ENCODE measurements around the gene GBE1.

Gene GBE1

DNA sequence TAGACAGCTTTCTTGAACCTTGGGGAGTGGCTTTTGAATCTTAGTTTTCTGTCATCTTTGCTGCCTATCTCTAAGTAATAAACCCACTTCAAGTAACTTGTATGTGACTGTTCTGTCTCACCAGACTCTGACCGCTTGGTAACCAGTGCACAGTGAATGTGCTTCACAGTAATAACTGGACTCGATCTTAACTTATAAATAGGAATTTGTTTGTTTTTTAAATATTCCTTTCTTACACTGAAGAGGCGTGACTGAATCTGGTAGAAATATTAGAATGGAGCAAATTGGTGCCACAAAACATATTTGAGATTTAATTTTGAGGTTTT lies 318.0 kb downstream of the GBE1 start:
- no peak overlapping the region for H3K4me2 ChIP-seq (ENCODE audit: low read depth, low read length, poor library complexity, severe bottlenecking)
- no peaks in the 10 kb centered on the region for H4K20me1 ChIP-seq (ENCODE audit: insufficient read depth, low read length, poor library complexity, severe bottlenecking)
- no peaks in the 10 kb centered on the region for H3K4me1 ChIP-seq (ENCODE audit: insufficient read depth, low read length, poor library complexity, severe bottlenecking)
- no peak overlapping the region for H2AFZ ChIP-seq (ENCODE audit: low read length)
- no peaks in the 10 kb centered on the region for H3F3A ChIP-seq (ENCODE audit: low read depth)
- H3K79me2 ChIP-seq (ENCODE audit: insufficient read depth, low read length), result no peaks in the 10 kb centered on the region
- H3K36me3 ChIP-seq (ENCODE audit: insufficient read depth, low read length), result no peaks in the 10 kb centered on the region
- H3K9ac ChIP-seq (ENCODE audit: low read depth, low read length, poor library complexity, severe bottlenecking), result no peak overlapping the region
- H3K9me2 ChIP-seq (replicated peaks; ENCODE audit: low read depth, low read length), result no peaks in the 10 kb centered on the region
- no peaks in the 10 kb centered on the region for H3K27me3 ChIP-seq (ENCODE audit: insufficient read depth, low read length, poor library complexity, severe bottlenecking)
- no peak for TF ChIP-seq EZH2phosphoT487 (IDR thresholded peaks at IDR 0.05; ENCODE audit: borderline replicate concordance)
- H3K9me3 ChIP-seq (ENCODE audit: insufficient read depth, low read depth, low read length), result no peaks in the 10 kb centered on the region
- H3K4me3 ChIP-seq (ENCODE audit: low read length, poor library complexity, severe bottlenecking), result no peak overlapping the region

DNA sequence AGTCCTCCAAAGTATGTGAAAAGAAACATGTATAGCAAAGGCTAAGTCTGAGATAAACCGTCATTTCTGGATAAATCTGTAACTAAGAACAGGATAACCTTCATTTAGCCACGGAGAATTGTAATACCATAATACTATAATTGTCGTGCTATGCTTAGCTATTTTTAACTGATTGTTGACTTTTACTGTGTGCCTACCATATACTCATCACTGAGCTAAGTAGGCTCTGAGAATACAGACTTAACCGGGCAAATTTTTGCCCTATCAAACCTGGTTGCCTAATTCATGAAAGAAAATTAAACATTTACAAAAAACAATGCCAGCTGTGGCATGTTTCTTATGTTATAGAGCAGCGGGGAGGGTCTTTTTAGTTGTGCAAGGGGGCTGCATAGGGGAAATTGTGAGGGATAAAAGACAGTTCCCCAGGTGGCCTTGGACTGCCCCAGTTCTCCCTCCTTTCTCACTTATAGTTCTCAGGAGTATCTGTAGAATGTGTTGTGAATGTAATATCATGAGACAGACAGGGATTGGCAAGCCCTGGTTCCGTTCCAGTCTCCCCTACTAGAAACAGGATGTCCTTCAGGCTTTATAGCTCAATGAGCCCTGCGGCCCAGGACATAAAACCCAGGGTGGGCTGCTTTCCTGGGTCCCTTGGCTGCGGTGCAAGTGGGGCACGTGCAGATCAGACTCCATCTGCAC lies 318.5 kb downstream of the GBE1 start:
- no peaks in the 10 kb centered on the region for H3K9me2 ChIP-seq (replicated peaks; ENCODE audit: low read depth, low read length)
- H3K4me3 ChIP-seq (ENCODE audit: low read length, poor library complexity, severe bottlenecking), result no peak overlapping the region
- H3K79me2 ChIP-seq (ENCODE audit: insufficient read depth, low read length), result no peaks in the 10 kb centered on the region
- H3K9ac ChIP-seq (ENCODE audit: low read depth, low read length, poor library complexity, severe bottlenecking), result no peak overlapping the region
- H3K27me3 ChIP-seq (ENCODE audit: insufficient read depth, low read length, poor library complexity, severe bottlenecking), result no peaks in the 10 kb centered on the region
- no peak overlapping the region for H2AFZ ChIP-seq (ENCODE audit: low read length)
- no peaks in the 10 kb centered on the region for H3F3A ChIP-seq (ENCODE audit: low read depth)
- no peaks in the 10 kb centered on the region for H3K4me1 ChIP-seq (ENCODE audit: insufficient read depth, low read length, poor library complexity, severe bottlenecking)
- no peaks in the 10 kb centered on the region for H3K9me3 ChIP-seq (ENCODE audit: insufficient read depth, low read depth, low read length)
- H4K20me1 ChIP-seq (ENCODE audit: insufficient read depth, low read length, poor library complexity, severe bottlenecking), result no peaks in the 10 kb centered on the region
- TF ChIP-seq EZH2phosphoT487 (IDR thresholded peaks at IDR 0.05; ENCODE audit: borderline replicate concordance), result no peak
- TF ChIP-seq, protein P1, sequence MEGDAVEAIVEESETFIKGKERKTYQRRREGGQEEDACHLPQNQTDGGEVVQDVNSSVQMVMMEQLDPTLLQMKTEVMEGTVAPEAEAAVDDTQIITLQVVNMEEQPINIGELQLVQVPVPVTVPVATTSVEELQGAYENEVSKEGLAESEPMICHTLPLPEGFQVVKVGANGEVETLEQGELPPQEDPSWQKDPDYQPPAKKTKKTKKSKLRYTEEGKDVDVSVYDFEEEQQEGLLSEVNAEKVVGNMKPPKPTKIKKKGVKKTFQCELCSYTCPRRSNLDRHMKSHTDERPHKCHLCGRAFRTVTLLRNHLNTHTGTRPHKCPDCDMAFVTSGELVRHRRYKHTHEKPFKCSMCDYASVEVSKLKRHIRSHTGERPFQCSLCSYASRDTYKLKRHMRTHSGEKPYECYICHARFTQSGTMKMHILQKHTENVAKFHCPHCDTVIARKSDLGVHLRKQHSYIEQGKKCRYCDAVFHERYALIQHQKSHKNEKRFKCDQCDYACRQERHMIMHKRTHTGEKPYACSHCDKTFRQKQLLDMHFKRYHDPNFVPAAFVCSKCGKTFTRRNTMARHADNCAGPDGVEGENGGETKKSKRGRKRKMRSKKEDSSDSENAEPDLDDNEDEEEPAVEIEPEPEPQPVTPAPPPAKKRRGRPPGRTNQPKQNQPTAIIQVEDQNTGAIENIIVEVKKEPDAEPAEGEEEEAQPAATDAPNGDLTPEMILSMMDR (conservative IDR thresholded peaks at IDR 0.05; ENCODE audit: low read length), result no peak
- H3K4me2 ChIP-seq (ENCODE audit: low read depth, low read length, poor library complexity, severe bottlenecking), result no peak overlapping the region
- no peaks in the 10 kb centered on the region for H3K36me3 ChIP-seq (ENCODE audit: insufficient read depth, low read length)

DNA sequence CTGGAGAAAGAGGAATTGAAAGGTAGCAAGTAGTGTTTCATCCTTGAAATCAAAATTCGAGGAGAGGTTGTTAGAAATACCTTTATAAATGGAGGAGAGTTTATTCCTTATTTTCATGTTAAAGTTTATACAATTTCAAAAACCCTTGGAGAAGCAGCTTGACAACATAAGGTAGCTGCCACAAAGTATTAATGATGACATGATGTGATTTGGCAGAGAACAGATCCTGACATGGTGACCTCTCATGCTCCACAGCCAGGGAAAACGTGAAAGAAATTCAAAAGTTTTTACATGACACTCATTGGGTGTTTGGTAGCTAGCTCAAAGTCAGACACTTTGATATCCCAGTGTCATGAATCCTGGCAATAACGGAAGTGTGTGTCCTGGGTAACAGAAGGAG lies 320.8 kb downstream of the GBE1 start:
- Histone ChIP-seq H2AFZ (ENCODE audit: low read length) (no peak overlapping the region), H4K20me1 (ENCODE audit: insufficient read depth, low read length, poor library complexity, severe bottlenecking) (no peaks in the 10 kb centered on the region), H3K9me2 (replicated peaks; ENCODE audit: low read depth, low read length) (no peaks in the 10 kb centered on the region), H3K9me3 (ENCODE audit: insufficient read depth, low read depth, low read length) (no peaks in the 10 kb centered on the region), H3K4me3 (ENCODE audit: low read length, poor library complexity, severe bottlenecking) (no peak overlapping the region), H3K36me3 (ENCODE audit: insufficient read depth, low read length) (no peaks in the 10 kb centered on the region), H3K4me2 (ENCODE audit: low read depth, low read length, poor library complexity, severe bottlenecking) (no peak overlapping the region), H3K79me2 (ENCODE audit: insufficient read depth, low read length) (no peaks in the 10 kb centered on the region), H3K4me1 (ENCODE audit: insufficient read depth, low read length, poor library complexity, severe bottlenecking) (no peaks in the 10 kb centered on the region), H3K27me3 (ENCODE audit: insufficient read depth, low read length, poor library complexity, severe bottlenecking) (no peaks in the 10 kb centered on the region), H3F3A (ENCODE audit: low read depth) (no peaks in the 10 kb centered on the region), H3K9ac (ENCODE audit: low read depth, low read length, poor library complexity, severe bottlenecking) (no peak overlapping the region)
- TF ChIP-seq EZH2phosphoT487 (IDR thresholded peaks at IDR 0.05; ENCODE audit: borderline replicate concordance), result no peak
- TF ChIP-seq, protein P1 (conservative IDR thresholded peaks at IDR 0.05; ENCODE audit: low read length), result no peak

Measured in Loucy (cell line).